Aorta (tissue), 5 donors: ENCODE data around the gene ABLIM3. TPM values are rescaled to one million over a fixed set of nuclear protein-coding genes. Genes with fewer than 3 reads are reported as not detected.

Experiments
- ATAC-seq: fragments of 200-7000 bp; cut with Tn5 transposase; one replicate; pipeline ENCODE4 v1.9.1; 2022; ENCODE audit warnings: moderate library complexity; ENCODE audit not compliant: low FRiP score
- DNase-seq, 2 donors: peaks; one replicate each; pipeline ENCODE4 v3.0.0-alpha.2; 2020
- H3K27ac ChIP-seq, 2 donors: one replicate each; pipeline ENCODE4 v1.5.1; 2013; ENCODE audit warnings: low read length in 2 of 2, mild to moderate bottlenecking in 2 of 2, moderate library complexity in 2 of 2, control low read depth in 1 of 2, inconsistent platforms in 1 of 2, low read depth in 1 of 2
- H3K27me3 ChIP-seq, 2 donors: one replicate each; pipeline ENCODE4 v1.6.1; 2013; ENCODE audit warnings: control low read depth in 1 of 2, low read length in 1 of 2, mild to moderate bottlenecking in 1 of 2, moderate library complexity in 1 of 2; ENCODE audit not compliant: insufficient read depth in 2 of 2, control insufficient read depth in 1 of 2
- H3K36me3 ChIP-seq, 2 donors: one replicate each; pipeline ENCODE4 v1.6.1; 2013; ENCODE audit warnings: control low read depth in 1 of 2, low read length in 1 of 2, mild to moderate bottlenecking in 1 of 2; ENCODE audit not compliant: insufficient read depth in 2 of 2, control insufficient read depth in 1 of 2
- H3K4me1 ChIP-seq, 2 donors: one replicate each; pipeline ENCODE4 v1.6.1; 2013; ENCODE audit warnings: low read length in 2 of 2, control low read depth in 1 of 2, mild to moderate bottlenecking in 1 of 2, moderate library complexity in 1 of 2; ENCODE audit not compliant: insufficient read depth in 2 of 2, control insufficient read depth in 1 of 2
- H3K4me3 ChIP-seq, 2 donors: one replicate each; pipeline ENCODE4 v1.5.1; 2013; ENCODE audit warnings: low read length in 2 of 2, control low read depth in 1 of 2, mild to moderate bottlenecking in 1 of 2
- H3K9me3 ChIP-seq: one replicate; pipeline ENCODE4 v1.6.1; 2013; ENCODE audit warnings: mild to moderate bottlenecking, low read length; ENCODE audit not compliant: control insufficient read depth
- WGBS, 2 donors: extraction: QIAGEN DNeasy Blood & Tissue Kit; methylation state at CpG; one replicate each; pipeline ENCODE4 v1.1.7; 2013; 5-methylcytosine and 5-hydroxymethylcytosine counted together
- intact Hi-C, 2 donors: fragments of 100-400 bp; cut with DNase I; formaldehyde crosslinking; loops; one replicate each; pipeline versions ENCODE4 v1.14.2 to v1.15.0; 2022
- polyA plus RNA-seq, 2 donors: library from polyadenylated mRNA; stranded (reverse); fragments of 200-250 nt; gene quantifications; one replicate each; pipeline ENCODE4 v1.2.3, GENCODE V29; 2013
- total RNA-seq, 2 donors: library from RNA; stranded (reverse); fragmentation: NEBNext Ultra II Directional; extraction: Animal tissue kit (Norgen Biotek cat#: 25700); gene quantifications; one replicate each; pipeline ENCODE4 v1.2.1, GENCODE V29; 2021
- donor health status: healthy with polysubstance abuse.
- donor health status: Bipolar disorder and iron deficiency.
- donor health status: DM: no; HTN: no; CAD: no.
- donor health status: DM: no; HTN: no; CAD: no.
- donor health status: DM: yes; HTN: yes; CAD: no.

Gene ABLIM3
- total and polyA plus RNA-seq, 4 donors: 15.8 to 46.0 (median 38.7) TPM

GRCh38 chr5:149201121-149201637 lies 59.9 kb downstream of the ABLIM3 start:
- Histone ChIP-seq H3K36me3 (peaks cover 0 to 4% of the 10 kb centered on the region in 2 donors), H3K4me3 (no peak overlapping the region), H3K9me3 (no peaks in the 10 kb centered on the region), H3K27me3 (no peaks in the 10 kb centered on the region), H3K27ac (no peak overlapping the region), H3K4me1 (no peaks in the 10 kb centered on the region)
- DNase-seq: no peak
- no peak for ATAC-seq
- WGBS, 2 donors: 81 to 85% methylated on average over 6 of the region's 6 CpGs
- intact Hi-C loops: no loop called here

- no peak for ATAC-seq
- Histone ChIP-seq H3K4me1 (no peaks in the 10 kb centered on the region), H3K9me3 (no peaks in the 10 kb centered on the region), H3K27me3 (no peaks in the 10 kb centered on the region), H3K4me3 (no peak overlapping the region), H3K36me3 (peaks cover 0 to 4% of the 10 kb centered on the region in 2 donors), H3K27ac (no peak overlapping the region)
- no peak for DNase-seq
- intact Hi-C loops: no loop called here
- 97 to 100% methylated on average over 1 of the region's 1 CpG for WGBS, 2 donors
These were observed 61.7 kb downstream of the ABLIM3 start for GRCh38 chr5:149202910-149203451.

GRCh38 chr5:149203921-149204441 lies 62.7 kb downstream of the ABLIM3 start:
- H3K36me3 ChIP-seq: peaks cover 0 to 4% of the 10 kb centered on the region in 2 donors
- H3K4me1 ChIP-seq: no peaks in the 10 kb centered on the region
- no peak overlapping the region for H3K27ac ChIP-seq
- 65 to 76% methylated on average over 4 of the region's 4 CpGs for WGBS, 2 donors
- H3K4me3 ChIP-seq: no peak overlapping the region
- intact Hi-C loops: no loop called here
- H3K9me3 ChIP-seq: no peaks in the 10 kb centered on the region
- ATAC-seq: no peak
- no peaks in the 10 kb centered on the region for H3K27me3 ChIP-seq
- no peak for DNase-seq

GRCh38 chr5:149205625-149206523 lies 64.6 kb downstream of the ABLIM3 start:
- 84 to 85% methylated on average over 10 of the region's 10 CpGs for WGBS, 2 donors
- DNase-seq (peak in 1 of 2 donors; percentile 69), ATAC-seq (peak; percentile 20)
- no peaks in the 10 kb centered on the region for H3K36me3 ChIP-seq
- no peak overlapping the region for H3K27ac ChIP-seq
- no peak overlapping the region for H3K4me3 ChIP-seq
- intact Hi-C loops: no loop called here
- H3K27me3 ChIP-seq: no peaks in the 10 kb centered on the region
- H3K9me3 ChIP-seq: no peaks in the 10 kb centered on the region
- no peaks in the 10 kb centered on the region for H3K4me1 ChIP-seq

- Histone ChIP-seq H3K4me3 (no peak overlapping the region), H3K27ac (no peak overlapping the region), H3K4me1 (no peaks in the 10 kb centered on the region), H3K9me3 (no peaks in the 10 kb centered on the region), H3K27me3 (no peaks in the 10 kb centered on the region), H3K36me3 (no peaks in the 10 kb centered on the region)
- intact Hi-C loops: no loop called here
- 78 to 83% methylated on average over 10 of the region's 10 CpGs for WGBS, 2 donors
- ATAC-seq (no peak), DNase-seq (no peak)
These were observed 65.3 kb downstream of the ABLIM3 start for GRCh38 chr5:149206524-149207141.

GRCh38 chr5:149207831-149208230 lies 66.5 kb downstream of the ABLIM3 start:
- Histone ChIP-seq H3K27me3 (no peaks in the 10 kb centered on the region), H3K27ac (no peak overlapping the region), H3K4me1 (no peaks in the 10 kb centered on the region), H3K9me3 (no peaks in the 10 kb centered on the region), H3K36me3 (no peaks in the 10 kb centered on the region), H3K4me3 (no peak overlapping the region)
- DNase-seq: no peak
- ATAC-seq: no peak
- intact Hi-C loops: no loop called here
- WGBS, 2 donors: 63 to 76% methylated on average over 2 of the region's 2 CpGs

- 90 to 96% methylated on average over 4 of the region's 4 CpGs for WGBS, 2 donors
- ATAC-seq (no peak), DNase-seq (no peak)
- no peaks in the 10 kb centered on the region for H3K36me3 ChIP-seq
- intact Hi-C loops: no loop called here
- H3K4me3 ChIP-seq: no peak overlapping the region
- no peaks in the 10 kb centered on the region for H3K27me3 ChIP-seq
- H3K4me1 ChIP-seq: no peaks in the 10 kb centered on the region
- H3K9me3 ChIP-seq: no peaks in the 10 kb centered on the region
- H3K27ac ChIP-seq: no peak overlapping the region
These were observed 68.9 kb downstream of the ABLIM3 start for GRCh38 chr5:149210225-149210624.

- no peak for ATAC-seq
- H3K9me3 ChIP-seq: no peaks in the 10 kb centered on the region
- 78 to 82% methylated on average over 4 of the region's 4 CpGs for WGBS, 2 donors
- no peaks in the 10 kb centered on the region for H3K4me1 ChIP-seq
- no peak overlapping the region for H3K27ac ChIP-seq
- DNase-seq: no peak
- H3K4me3 ChIP-seq: no peak overlapping the region
- intact Hi-C loops: no loop called here
- no peaks in the 10 kb centered on the region for H3K27me3 ChIP-seq
- no peaks in the 10 kb centered on the region for H3K36me3 ChIP-seq
These were observed 69.7 kb downstream of the ABLIM3 start for GRCh38 chr5:149210968-149211490.
